Kidney epithelial cell (primary cell): ENCODE measurements around the gene THBS3. TPM values are rescaled to one million over a fixed set of nuclear protein-coding genes. Genes with fewer than 3 reads are reported as not detected.

Source experiments
- DNase-seq: peaks from one replicate; pipeline ENCODE4 v3.0.0-alpha.2; 2010; ENCODE audit warnings: low read depth
- H3K27me3 ChIP-seq: 2 replicates; pipeline ENCODE4 v1.6.0; 2011; ENCODE audit warnings: low read length; ENCODE audit not compliant: control insufficient read depth, insufficient read depth
- H3K36me3 ChIP-seq: 2 replicates; pipeline ENCODE4 v1.5.1; 2011; ENCODE audit warnings: low read length; ENCODE audit not compliant: control insufficient read depth, insufficient read depth
- H3K4me3 ChIP-seq: 2 replicates; pipeline ENCODE4 v1.5.1; 2011; ENCODE audit warnings: low read depth, mild to moderate bottlenecking, control low read depth, low read length
- total RNA-seq: library from RNA; depleted of rRNA; stranded (reverse); fragments of >200 nt; gene quantifications from 2 replicates; pipeline ENCODE4 v1.2.3, GENCODE V29; 2015
- TF ChIP-seq, protein P1 (sequence below): IDR thresholded peaks from 2 replicates; pipeline ENCODE4 v1.5.1; 2011; ENCODE audit warnings: mild to moderate bottlenecking, moderate library complexity, low read length, control low read depth, inconsistent platforms; ENCODE audit not compliant: insufficient read depth, poor library complexity, severe bottlenecking

Gene THBS3
- total RNA-seq, 1 donor from 2014 or later: 51.5 TPM

DNA sequence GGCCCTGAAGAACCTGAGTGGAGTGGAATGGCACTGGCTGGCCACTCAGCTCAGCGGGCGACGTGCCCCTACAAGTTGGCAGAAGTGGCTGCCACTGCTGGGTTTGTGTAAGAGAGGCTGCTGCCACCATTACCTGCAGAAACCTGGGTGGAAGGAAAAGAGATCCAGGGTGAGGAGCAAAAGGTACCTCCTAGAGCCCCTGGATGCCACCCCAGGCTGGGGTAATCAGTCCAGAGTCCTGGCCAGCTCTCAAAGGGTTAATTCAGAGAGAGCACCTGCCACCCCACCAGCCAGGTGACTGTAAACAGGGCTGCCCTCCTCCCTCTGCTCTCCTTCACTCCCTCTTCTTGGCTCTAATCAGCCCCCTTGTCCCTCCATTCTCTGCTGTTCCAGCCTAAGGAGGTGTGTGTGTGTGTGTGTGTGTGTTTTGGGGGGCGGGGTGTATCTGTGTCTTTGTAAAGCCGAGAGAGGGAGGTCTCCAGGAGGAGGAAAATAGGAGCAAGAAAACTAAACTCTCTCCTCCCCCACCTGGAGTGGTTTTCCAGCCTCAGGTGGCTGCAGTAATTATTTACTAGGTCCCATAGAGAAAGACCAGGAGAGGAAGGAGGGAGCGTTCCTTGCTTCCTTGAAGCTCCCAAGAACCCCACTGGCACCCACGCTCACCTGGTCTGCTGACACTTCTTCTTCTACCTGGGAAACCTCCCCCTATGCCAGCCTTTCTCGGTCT, 21.5 kb downstream of the THBS3 start:
- Histone ChIP-seq H3K27me3 (no peaks in the 10 kb centered on the region), H3K4me3 (no peak overlapping the region), H3K36me3 (peaks cover 3% of the 10 kb centered on the region)
- no peak for DNase-seq
- TF ChIP-seq, protein P1, sequence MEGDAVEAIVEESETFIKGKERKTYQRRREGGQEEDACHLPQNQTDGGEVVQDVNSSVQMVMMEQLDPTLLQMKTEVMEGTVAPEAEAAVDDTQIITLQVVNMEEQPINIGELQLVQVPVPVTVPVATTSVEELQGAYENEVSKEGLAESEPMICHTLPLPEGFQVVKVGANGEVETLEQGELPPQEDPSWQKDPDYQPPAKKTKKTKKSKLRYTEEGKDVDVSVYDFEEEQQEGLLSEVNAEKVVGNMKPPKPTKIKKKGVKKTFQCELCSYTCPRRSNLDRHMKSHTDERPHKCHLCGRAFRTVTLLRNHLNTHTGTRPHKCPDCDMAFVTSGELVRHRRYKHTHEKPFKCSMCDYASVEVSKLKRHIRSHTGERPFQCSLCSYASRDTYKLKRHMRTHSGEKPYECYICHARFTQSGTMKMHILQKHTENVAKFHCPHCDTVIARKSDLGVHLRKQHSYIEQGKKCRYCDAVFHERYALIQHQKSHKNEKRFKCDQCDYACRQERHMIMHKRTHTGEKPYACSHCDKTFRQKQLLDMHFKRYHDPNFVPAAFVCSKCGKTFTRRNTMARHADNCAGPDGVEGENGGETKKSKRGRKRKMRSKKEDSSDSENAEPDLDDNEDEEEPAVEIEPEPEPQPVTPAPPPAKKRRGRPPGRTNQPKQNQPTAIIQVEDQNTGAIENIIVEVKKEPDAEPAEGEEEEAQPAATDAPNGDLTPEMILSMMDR: no peak

DNA sequence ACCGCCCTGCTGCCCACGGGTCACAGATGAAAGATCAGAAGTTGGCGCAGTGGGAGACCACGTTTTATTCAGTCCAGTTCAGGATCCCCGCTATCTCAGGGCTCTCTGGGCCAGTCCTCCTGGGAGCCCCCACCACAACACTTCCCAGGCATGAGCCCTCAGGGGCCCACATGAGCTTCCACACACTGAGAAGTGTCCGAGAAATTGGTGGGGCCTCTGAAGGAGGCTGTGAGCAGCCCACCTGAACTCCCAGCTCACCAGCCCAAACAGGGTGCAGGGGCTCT, 22.0 kb downstream of the THBS3 start:
- Histone ChIP-seq H3K27me3 (no peaks in the 10 kb centered on the region), H3K4me3 (no peak overlapping the region), H3K36me3 (peaks cover 3% of the 10 kb centered on the region)
- TF ChIP-seq, protein P1: no peak
- no peak for DNase-seq

DNA sequence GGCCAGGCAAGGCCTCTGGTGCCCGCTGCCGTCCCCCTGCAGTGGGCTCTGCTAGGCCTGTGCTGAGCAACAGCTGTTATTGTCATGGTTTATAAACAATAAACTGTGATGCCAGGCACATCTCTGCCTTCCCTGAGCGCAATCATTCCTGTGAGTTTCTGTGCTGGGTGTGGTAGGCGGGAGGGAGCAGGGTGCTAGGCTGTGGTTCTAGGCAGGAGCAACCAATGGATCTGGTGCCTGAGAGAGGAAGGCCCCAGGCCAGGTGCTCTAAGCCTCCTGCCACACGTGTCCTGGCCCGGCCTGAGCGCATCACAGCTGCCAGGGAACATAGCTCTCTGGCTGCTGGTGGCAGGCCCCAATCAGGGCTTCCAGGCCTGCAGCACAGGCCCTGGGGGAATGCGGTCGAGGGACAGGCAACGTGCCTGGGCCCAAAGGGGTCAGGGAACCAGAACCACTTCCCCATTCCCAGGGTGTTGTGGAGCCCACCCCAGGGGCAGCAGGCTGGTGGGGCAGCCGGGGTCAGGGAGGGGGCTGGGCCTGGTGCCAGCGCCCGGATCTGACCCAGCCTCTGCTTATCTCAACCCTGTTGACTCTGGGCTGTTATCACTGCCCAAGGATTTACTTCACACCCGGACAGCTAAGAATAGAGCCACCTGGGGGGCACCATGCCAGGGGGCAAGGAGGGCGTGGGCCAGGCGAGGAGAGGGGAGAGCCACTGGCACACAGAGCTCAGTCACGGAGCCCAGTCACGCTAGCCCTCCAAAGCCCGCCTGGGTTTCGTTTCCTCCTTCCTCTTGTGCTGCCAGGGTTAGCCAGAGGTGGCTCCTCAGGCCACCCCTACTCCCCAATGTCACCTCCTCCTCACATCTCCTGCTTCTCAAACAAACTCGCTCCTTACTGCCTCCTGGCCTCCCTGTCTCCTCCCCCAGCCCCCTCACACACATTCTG, 22.6 kb downstream of the THBS3 start:
- TF ChIP-seq, protein P1: no peak
- H3K4me3 ChIP-seq: no peak overlapping the region
- DNase-seq: no peak
- H3K36me3 ChIP-seq: peaks cover 3% of the 10 kb centered on the region
- H3K27me3 ChIP-seq: no peaks in the 10 kb centered on the region

DNA sequence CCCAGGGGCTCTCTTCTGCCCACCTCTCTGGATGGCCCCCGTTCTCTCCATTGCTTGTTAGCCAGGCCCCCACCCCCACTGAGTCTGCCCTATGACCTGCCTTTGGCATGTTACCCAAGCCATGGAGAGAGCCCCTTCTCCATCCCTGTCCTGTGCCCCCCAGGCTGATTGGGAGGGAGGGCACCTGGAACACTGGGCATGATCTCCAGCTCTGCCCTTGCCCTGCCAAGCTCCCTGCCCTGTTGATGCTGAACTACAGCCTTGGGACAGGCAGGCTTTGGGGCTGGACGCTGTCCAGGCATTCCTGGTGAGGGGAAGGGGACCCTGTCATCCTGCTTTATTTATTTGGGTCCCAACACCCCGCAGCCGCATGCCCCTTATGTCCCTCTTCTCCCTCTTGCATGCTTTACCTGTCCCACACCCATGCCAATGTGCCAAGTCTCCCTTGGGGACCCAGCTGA, 23.3 kb downstream of the THBS3 start:
- DNase-seq: no peak
- no peak overlapping the region for H3K4me3 ChIP-seq
- peaks cover 6% of the 10 kb centered on the region for H3K36me3 ChIP-seq
- TF ChIP-seq, protein P1: no peak
- H3K27me3 ChIP-seq: no peaks in the 10 kb centered on the region

DNA sequence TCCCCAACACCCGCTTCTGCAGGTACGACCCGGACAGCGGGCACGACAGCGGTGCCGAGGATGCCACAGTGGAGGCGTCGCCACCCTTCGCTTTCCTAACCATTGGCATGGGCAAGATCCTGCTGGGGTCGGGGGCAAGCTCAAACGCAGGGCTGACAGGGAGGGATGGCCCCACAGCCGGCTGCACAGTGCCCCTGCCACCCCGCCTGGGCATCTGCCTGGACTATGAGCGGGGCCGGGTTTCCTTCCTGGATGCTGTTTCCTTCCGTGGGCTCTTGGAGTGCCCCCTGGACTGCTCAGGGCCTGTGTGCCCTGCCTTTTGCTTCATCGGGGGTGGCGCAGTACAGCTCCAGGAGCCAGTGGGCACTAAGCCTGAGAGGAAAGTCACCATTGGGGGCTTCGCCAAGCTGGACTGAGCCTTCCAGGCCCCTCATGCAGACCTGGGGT, 23.9 kb downstream of the THBS3 start:
- no peaks in the 10 kb centered on the region for H3K27me3 ChIP-seq
- peaks cover 6% of the 10 kb centered on the region for H3K36me3 ChIP-seq
- no peak overlapping the region for H3K4me3 ChIP-seq
- TF ChIP-seq, protein P1: no peak
- no peak for DNase-seq
